Measurements from ENCODE around the gene MAD1L1.

MAD1L1 gene

DNA sequence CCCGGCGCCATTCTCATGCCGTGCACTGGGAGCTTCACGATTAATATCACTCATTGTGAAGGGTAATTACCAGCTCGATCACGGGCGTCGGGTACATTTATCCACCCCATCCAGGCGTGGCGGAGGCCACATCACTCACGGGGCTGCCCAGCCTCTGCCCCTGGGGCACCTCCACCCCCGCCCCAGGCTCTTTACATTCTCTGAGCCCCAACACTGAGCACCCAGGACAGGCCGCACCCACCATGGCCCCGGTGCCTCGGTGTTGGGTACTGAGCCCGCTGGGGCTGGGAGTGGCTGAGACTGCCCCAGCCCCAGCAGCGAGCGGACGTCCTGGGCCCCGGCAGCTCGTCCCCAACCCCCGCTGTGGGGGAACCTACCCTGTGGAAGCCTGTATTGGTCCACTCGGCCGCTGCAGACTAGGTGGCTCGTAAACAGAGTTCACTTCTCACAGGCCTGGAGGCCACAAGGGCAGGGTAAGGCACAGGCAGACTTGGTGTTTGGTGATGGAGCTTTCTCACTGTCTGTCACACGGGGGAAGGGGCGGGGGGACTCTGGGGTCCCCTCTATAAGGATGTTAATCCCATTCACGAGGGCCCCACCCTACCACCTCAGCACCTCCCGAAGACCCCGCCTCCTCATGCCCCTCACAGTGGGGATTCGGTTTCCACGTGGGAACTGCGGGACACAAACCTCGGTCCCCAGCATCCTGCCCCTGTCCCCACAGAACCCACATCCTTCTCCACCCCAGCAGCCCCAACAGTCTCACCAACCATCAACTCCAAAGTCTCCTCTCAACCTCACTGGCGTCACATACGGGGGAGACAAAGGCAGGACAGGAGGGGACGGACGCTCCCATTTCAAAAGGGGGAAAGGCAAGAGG, 378.5 kb downstream of the MAD1L1 start:
- no peak for DNase-seq

DNA sequence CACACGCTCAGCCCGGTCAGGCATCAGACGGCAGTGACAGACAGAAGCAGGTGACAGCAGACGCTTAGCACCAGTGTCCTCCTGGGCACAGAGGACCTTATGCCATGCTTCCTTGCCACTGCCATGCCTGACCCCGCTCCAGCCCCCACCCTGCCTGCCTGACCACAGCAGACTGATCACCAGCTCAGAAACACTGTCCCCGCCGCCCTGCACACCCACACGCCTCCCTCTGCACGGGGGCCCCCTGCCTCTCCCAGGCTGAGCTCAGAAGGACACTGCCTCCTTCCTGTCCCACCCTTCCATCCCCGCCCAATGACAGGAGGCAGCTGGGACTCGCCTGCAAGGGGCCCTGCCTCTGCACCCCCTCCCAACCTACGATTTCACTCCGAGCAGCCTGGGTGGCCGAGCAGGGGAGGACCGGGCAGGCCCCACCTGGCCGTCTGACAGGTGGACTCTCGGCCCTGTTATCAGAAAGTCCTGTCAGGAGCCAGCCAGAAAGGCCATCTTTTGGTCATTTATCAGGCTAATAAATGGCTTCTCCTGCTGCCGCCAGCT, 379.2 kb downstream of the MAD1L1 start:
- no peak for DNase-seq

DNA sequence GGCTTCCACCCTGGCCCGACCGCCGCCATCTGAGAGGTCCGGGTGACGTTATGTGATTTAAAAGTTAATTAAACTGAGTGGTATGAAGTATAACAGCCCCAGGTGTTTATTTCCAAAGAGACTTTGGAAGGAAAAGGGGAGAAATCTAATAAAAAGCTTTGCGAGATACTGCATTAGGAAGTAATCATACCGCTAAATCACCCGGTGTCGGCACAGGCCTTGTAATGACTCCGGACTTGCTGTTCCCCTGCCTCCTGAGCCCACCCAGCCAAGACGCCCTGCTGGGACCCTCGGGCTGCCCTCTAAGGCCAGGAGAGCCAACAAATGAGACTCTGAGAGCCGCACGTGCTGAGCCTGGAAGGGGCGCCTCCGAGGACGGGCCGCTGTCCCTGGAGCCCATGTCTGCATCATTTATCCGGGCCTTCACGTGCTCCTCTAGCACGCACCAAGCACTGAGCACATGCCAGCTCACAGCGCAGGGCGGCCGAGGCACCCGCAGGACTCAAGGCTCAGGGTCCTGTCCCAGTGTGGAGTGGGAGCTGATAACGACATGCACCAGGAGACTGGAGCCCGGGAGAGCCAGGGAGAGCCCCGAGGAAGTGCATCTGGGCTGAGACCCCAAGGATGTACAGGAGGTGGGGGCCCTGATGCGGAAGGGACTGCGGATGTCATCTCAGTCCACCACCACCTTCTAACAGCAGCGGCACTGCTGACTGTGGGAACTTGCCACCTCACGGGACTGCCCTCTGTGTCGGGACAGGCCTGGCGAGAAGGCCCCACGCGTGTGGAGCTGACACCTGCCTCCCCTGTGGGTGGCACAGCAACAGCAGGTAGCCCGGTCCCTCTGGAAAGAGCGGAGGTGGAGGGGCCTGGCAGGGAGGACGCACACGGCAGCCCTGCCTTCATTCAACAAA, 380.0 kb downstream of the MAD1L1 start:
- DNase-seq = no peak

DNA sequence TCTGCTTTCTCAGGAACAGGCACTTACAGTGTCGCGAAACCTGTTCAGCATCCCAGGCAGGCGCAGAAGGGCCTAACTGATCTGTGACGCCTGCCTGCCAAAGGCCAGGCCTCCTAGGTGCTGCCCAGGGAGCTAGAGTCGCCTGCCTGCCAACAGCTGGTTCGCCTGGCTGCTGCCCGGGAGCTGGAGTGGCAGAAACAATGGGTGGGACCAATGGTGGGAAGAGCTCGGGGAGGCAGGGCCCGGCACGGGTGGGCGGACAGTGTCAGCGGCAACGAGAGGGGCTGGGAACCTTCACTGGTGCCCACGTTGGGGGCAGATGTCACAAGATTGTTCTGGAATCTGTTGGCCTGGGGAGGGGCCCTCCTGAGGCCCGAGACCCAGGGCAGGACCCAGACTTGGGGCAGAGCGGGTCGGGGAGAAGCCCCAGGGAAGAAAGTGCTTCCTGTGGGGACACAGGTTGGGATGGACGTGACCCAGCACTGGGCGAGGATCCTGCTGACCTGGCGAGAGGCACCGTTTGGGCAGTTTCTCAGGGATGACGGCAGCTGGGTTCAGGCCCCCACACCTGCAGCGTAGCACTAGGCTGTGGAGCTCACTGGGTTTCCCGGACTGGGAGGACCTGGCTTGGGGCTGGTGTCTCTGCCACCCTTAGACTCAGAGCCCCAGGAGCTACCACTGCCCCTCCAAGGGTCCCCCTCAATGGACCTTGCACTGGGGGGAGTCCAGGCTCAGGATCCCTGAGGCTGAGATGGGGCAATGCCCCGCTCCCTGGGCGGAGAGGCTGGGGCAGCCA, 380.8 kb downstream of the MAD1L1 start:
- no peak for DNase-seq

DNA sequence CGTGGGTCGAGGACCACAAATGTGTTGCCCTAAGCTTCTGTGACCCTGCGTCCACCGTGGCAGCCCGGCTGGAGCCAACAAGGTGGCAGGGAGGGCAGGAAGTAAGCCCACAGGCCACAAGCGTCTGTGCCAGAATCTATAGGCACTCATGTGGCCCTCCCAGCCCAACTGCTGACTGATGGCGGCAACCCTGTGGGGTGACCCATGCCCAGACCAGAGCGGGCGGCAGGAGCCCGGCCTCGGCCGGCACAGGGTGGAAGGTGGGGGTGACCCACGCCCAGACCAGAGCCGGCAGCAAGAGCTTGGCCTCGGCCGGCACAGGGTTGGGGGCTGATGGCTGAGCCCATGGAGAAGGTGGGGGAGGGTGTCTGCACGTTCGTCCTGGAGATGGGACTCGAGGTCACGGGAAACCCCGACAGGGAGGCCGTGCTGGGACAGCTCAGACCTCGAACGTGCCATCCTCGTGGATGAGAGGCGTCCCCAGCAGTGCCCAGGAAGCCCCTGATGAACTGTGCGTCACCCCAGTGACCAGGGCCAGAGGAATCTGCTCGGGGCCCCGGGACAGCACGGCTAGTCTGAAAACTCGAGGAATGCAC, 381.7 kb downstream of the MAD1L1 start:
- DNase-seq = no peak

DNA sequence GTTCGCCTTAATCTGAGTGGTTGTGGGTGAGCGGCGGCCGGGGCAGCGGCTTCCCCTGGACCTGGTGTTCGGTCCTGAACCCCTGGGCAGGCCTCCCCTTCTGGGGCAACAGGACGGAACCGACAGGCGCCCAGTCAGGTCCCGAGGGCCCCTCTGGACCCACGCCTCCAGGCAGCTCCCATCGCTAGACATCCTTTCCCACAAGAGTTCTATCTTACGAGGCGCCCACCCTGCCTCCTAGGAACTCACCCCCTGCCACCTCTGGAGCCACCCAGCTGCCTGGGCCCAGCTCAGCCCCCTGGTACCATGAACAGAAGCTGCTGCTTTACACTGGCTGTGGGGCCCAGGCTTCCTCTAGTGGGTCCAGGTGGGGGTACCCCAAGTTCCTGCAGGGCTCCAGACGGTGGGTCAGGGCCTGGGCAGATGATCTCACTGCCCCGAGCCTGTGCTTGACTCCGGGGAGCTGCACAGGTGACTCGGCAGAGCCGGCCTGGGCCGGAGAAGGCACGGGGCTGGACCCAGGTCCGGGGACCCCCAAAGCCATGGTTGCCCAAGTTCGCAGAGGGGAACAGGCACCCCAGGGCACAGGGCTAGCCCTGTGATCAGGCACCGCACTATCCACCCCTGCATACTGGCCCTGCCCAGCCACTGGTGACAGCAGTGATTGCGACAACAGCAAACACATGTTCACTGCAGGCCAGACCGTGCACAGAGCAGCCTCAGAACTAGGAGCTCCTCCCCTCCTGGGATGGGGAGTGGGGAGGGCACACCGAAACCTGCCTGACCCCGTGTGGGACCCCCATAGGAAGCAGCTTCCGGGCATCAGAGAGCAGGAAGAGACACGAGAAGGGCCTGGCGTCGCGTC, 382.4 kb downstream of the MAD1L1 start:
- no peak for DNase-seq

DNA sequence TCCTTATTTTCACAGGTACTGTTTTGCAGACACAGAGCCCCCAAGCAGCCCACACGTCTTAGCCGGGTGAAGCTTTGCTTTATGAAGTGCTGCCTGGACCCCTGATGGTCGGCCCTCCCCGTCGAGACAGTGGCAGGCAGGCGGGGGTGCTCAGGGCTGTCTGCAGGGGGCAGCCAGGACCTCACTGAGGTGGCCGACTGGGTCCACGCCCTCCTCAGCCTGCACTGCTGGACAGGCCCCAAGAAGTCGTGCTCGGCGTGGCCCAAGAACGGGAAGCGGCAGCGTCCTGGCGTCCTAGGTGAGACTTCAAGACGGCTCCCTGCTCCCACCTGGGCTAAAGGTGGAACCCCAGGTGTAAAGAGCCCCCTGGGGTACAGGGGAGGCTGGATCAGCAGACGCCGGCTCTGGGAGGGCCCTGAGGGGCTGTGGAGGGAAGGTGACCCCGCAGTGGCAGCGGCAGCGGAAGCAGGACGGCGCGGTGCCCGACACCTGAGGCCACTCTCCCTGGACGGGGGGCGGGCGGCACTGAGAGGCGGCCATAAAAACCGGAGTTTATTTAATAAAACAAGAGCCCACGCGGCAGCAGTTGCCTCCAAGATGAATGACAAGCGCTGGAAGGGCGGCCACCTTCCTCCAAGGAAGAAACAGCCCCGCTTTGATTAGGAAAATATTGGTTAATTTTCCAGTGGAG, 383.2 kb downstream of the MAD1L1 start:
- no peak for DNase-seq

DNA sequence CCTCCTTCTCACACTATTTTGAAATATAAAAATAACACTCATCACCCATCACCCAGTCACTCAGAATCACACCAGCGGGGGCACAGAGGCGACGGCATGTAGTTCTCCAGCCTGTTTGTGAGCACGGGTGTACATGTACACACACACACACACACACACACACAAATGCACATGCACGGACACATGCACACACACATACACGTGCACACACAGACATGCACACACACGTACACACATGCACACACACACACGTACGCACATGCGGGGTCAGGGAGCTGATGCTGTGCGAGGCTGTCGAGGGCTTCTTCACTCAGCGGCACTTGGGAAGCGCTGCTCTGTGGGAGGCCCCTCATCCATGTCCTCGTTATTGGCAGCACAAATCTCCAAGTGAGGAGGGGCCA, 383.8 kb downstream of the MAD1L1 start:
- DNase-seq = no peak

DNA sequence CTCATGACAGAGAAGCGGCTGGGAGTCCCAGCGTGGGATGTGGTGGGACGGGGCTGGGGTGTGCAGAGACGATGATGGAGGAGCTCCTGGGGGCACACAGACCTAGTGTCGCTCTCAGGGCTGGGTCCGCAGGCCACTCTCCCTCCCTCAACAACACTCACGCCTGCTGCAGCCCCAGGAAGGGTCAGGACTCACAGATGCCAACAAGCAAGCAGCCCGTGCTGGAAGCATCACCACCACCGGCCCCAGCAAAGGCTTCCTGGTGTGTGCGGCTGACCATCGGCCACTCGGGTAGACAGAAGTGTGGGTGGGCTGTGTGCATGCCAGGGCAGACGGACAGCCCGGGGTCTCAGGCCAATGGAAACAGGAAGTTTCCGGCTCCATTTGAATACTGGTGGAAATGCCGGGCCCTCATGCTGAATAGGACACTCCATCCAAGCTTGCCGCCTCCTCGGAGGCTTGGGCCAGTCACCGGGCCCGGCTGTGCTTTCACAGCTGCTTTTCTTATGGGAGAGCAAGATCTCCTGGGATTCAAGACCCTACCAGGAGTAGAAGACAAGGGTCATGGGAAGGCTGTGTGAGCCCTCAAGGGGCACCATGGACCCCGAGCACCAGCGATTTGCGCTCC, 384.6 kb downstream of the MAD1L1 start:
- DNase-seq = no peak

DNA sequence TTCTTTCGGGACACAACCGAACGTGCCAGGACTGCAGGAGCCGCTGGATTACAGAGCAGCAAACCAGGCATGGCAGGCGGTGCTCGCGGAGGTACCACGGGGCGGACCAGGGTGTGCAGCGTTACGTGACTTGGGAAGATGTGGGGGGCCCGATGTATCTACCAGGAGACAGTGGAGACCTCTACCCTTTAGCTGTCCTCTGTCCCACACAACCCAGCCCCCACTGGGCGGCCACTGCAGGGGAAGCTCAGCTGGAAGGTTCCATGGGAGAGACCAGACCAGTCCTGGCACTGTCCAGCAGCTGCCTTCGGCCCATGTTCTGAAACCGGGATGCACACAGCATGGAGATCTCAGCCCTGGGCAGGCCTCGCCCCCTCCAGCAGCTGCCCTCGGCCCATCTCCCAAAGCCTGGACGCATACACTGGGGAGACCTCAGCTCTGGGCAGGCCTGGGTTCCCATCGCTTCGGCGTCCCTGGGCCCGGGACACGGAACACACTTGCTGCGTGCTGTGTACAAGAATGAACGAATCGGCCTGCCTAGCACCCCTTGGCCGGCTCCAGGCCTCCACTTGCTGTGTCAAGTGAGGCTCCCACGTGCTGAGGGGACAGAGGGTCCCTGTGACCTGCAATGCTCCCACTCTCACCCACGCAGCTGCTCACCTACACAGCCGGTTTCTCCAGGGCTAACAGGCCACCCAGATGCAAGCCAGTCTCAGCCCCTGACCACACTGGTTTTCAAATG, 385.3 kb downstream of the MAD1L1 start:
- no peak for DNase-seq

DNA sequence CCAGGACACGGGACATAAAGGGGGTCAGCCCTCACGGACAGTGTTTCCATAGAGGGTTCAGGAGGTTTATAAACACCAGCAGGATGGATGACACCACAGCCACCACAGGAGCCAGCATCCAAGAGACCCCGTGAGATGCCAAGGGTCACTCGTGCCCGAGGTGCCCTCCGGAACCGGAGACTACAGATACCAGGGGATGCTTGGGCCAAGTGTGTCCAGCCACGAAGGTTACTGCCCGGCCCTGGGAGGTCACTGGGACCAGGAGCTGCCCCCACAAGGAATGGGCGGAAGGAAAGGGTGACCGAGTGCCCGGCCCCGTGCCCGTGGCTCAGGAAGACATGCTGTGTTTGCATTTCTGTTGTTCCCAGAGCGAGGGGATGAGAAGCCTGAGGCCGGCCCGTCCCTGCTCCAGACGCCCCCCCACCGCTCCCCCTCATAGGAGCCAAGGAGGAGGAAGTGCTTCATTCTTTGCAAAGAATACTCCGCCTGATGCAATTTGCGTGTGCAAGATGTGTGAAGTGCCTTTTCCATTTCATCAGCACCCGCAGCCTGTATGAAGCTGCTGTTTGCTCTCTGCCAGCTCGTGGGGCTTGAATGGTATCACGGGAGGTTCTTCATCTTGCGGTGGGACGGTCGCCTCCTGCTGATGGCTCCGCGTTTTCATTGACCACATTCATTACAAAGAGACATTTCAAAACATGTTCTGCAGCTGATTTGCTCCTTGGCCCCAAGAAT, 386.2 kb downstream of the MAD1L1 start:
- no peak for DNase-seq

DNA sequence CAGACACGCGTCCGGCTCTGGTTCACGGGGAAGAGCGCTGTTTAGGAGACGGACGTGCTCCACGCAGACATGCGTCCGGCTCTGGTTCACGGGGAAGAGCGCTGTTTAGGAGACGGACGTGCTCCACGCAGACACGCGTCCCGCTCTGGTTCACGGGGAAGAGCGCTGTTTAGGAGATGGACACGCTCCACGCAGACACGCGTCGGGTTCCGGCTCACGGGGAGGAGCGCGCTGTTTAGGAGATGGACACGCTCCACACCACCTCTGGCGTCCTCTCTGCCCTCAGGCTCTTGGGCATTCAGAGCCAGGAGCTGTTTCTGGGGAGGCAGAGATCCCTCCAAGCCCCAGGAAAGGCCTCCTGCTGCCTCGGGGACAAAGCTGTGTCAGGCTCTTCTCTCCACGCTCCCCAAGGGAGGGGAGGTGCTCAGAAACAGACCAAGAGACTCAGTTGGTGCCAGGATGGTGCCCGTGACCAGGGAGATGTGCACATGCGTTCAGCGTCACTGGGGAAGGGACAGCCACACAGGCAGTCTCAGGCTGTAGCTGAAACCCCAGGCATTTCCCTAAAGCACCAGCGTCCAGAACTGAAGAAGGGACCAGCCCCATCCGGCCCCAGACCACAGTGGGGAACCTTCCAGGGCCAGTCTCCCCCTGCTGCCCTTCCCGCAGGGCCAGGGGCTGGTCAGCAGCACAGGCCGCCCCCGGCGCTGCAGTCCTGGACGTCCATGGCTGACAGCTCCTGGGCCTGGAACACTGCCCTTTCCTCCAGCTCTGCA, 387.0 kb downstream of the MAD1L1 start:
- DNase-seq = no peak

DNA sequence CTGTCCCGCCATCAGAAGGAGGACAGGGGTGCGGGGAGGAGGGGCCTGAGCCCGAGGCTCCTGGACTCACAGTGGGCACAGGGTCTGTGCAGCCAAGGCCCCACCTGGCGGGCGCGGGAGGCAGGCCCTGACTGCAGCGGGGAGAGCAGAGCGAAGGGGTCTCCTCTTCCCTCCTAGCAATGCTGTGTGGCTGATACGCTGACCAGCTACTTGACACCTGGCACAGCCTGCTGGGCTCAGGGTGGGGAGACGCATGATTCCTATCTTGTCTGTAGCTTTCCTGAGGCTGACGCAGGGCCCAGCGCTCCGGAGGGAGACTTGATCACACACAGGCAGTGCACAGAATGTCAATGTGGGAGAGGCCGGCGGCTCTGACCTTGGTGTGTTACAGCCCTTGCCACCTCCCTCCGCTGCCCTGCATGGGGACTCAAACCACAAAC, 387.8 kb downstream of the MAD1L1 start:
- DNase-seq = no peak

DNA sequence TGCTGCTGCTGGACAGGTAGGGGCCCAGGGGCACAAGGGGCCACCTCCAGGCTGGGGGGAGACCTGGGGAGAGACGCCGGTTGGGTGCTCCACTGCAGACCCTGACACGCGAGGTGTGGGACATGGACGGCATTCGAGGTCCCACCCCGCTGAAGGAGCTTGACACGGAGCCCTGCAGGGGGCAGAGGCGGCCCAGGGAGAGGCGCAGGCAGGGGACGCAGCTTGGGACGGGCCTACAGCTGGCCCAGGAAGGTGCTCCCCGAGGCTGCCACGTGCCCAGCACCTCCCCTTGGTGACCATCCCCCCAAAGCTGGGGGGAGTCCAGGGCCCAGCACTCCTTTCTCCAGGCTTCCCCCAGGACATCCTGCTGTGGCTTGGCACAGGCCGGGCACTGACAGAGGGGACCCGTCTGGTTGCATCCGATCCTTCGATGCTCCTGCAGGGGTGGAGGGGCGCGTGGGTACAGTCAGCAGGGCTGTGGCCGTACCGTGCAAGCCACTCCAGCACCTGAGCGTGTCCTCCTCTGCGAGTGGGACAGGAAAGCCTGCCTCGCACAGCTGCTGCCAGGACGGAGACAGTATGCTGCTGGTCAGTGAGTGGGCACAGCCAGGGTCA, 388.3 kb downstream of the MAD1L1 start:
- DNase-seq = no peak

DNA sequence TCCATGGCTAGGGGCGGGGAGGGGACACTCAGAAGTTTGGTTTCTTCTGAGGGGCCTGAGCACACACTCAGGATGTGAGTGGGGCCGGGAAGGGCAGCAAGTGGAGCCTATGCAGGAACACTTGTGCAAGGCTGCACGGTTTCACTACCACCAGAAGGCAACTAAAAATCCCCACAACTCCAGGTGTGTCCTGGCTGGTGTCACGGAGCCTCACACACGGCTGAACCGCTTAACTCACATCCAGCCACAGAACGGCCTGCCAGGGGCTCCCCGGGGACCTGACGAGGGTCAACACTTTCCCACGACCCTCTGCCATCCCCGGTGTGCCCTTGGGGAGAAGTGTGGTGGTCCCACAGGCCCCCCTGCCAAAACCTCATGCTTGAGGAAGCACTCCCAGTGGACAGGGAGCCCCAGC, 388.8 kb downstream of the MAD1L1 start:
- no peak for DNase-seq

DNA sequence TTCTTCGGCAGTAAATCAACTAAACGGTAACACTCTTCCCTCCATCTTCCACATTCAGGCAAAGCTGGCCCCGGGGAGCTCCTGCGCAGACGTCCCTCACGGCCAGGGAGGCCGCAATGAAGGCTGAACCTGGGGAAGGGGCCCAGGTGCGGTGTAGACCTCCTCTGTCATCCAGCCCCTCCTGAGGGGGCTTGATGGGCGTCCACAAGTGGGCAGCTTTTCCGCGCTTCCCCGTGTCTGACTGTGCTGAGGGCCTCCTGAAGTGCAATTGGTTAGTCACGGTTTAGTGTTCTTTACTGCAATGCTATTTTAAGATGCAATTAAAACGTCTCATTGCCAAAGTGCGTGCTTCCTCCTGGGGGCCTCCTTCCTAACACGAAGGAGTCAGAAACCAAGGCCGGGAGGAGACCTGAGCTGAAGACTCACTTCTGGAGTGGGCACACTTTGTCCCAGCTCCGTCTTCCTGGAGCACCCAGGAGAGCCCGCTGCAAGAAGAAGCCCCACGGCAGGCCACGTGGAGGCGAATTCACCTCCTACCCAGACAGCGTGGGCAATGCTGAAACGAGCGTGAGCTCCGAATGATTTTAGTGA, 389.4 kb downstream of the MAD1L1 start:
- DNase-seq = no peak

Measured in cerebellar nuclear complex (tissue), 1 donor.